ENCODE measurements around the gene ADARB2.
"Not testable (repeated sequence)": the region's sequence is repeated elsewhere in the genome, so short reads cannot be mapped to it uniquely, and the experiment has no call there.

Gene ADARB2

GRCh38 chr10:1737222-1738061, at the start of gene ADARB2:
Gene ADARB2 (minus strand): TSS chr10:1737525.
- no peak for DNase-seq

- DNase-seq = no peak
These were observed 48.5 kb upstream of the ADARB2 start for GRCh38 chr10:1785835-1786234.

- no peak for DNase-seq
These were observed 45.5 kb upstream of the ADARB2 start for GRCh38 chr10:1782841-1783240.

GRCh38 chr10:1779796-1780195, 42.5 kb upstream of the ADARB2 start:
- no peak for DNase-seq

GRCh38 chr10:1778375-1778969, 41.1 kb upstream of the ADARB2 start:
- no peak for DNase-seq

GRCh38 chr10:1776127-1776662, 38.9 kb upstream of the ADARB2 start:
- no peak for DNase-seq

GRCh38 chr10:1774796-1775195, 37.5 kb upstream of the ADARB2 start:
- DNase-seq = no peak

GRCh38 chr10:1773204-1773603, 35.9 kb upstream of the ADARB2 start:
- DNase-seq = not testable (repeated sequence)

GRCh38 chr10:1766049-1766448, 28.7 kb upstream of the ADARB2 start:
- DNase-seq = no peak

- no peak for DNase-seq
These were observed 24.8 kb upstream of the ADARB2 start for GRCh38 chr10:1762076-1762475.

GRCh38 chr10:1754506-1755153, 17.3 kb upstream of the ADARB2 start:
- no peak for DNase-seq

GRCh38 chr10:1752153-1752552, 14.8 kb upstream of the ADARB2 start:
- DNase-seq = no peak

GRCh38 chr10:1747590-1748157, 10.3 kb upstream of the ADARB2 start:
- DNase-seq = no peak

GRCh38 chr10:1746796-1747195, 9.5 kb upstream of the ADARB2 start:
- DNase-seq = no peak

GRCh38 chr10:1745780-1746456, 8.6 kb upstream of the ADARB2 start:
- no peak for DNase-seq

- DNase-seq = no peak
These were observed 7.2 kb upstream of the ADARB2 start for GRCh38 chr10:1744524-1744923.

- no peak for DNase-seq
These were observed 5.8 kb upstream of the ADARB2 start for GRCh38 chr10:1743141-1743540.

GRCh38 chr10:1741450-1741849, 4.1 kb upstream of the ADARB2 start:
- DNase-seq = no peak

- DNase-seq = no peak
These were observed 2.4 kb upstream of the ADARB2 start for GRCh38 chr10:1739751-1740150.

GRCh38 chr10:1738950-1739349, 1.6 kb upstream of the ADARB2 start:
- DNase-seq = no peak

GRCh38 chr10:1736972-1737221, 428 bp downstream of the ADARB2 start:
- no peak for DNase-seq

GRCh38 chr10:1736144-1736971, 967 bp downstream of the ADARB2 start:
- DNase-seq = no peak

Measured in stimulated activated naive CD4-positive, alpha-beta T cell (primary cell).